GM21723 (cell line): ENCODE data around the gene SPDYE5.
A peak's percentile ranks its signal among the peaks of the same experiment; 100 is the strongest.
"Not testable (repeated sequence)": the region's sequence is repeated elsewhere in the genome, so short reads cannot be mapped to it uniquely, and the experiment has no call there.

Source experiments
- ATAC-seq: cut with Tn5 transposase; IDR thresholded peaks from one replicate; pipeline ENCODE4 v1.9.1; 2021; ENCODE audit warnings: mild to moderate bottlenecking, moderate library complexity; ENCODE audit not compliant: unreplicated experiment

The SPDYE5 gene

GRCh38 chr7:75492020-75492419 is at the start of gene SPDYE5:
TSS of gene SPDYE5 (plus strand) at chr7:75492320. CDS start at chr7:75494048, 1,728 bp downstream.
- ATAC-seq, result not testable (repeated sequence)

- peak; percentile 85 for ATAC-seq
Observed at GRCh38 chr7:75442465-75443111, 49.5 kb upstream of the SPDYE5 start.

GRCh38 chr7:75449946-75450345 is 42.2 kb upstream of the SPDYE5 start:
- ATAC-seq, result not testable (repeated sequence)

- ATAC-seq, result peak; percentile 84
Observed at GRCh38 chr7:75452494-75452955, 39.6 kb upstream of the SPDYE5 start.

GRCh38 chr7:75456403-75456802 is 35.7 kb upstream of the SPDYE5 start:
- ATAC-seq, result not testable (repeated sequence)

- not testable (repeated sequence) for ATAC-seq
Observed at GRCh38 chr7:75458034-75458433, 34.1 kb upstream of the SPDYE5 start.

GRCh38 chr7:75460541-75460940 is 31.6 kb upstream of the SPDYE5 start:
- not testable (repeated sequence) for ATAC-seq

- not testable (repeated sequence) for ATAC-seq
Observed at GRCh38 chr7:75470166-75470565, 22.0 kb upstream of the SPDYE5 start.

GRCh38 chr7:75477457-75477856 is 14.7 kb upstream of the SPDYE5 start:
- not testable (repeated sequence) for ATAC-seq

GRCh38 chr7:75480313-75480712 is 11.8 kb upstream of the SPDYE5 start:
- not testable (repeated sequence) for ATAC-seq

GRCh38 chr7:75485355-75485978 is 6.7 kb upstream of the SPDYE5 start:
- not testable (repeated sequence) for ATAC-seq

GRCh38 chr7:75485979-75486643 is 6.0 kb upstream of the SPDYE5 start, which contains the start of gene POM121C:
TSS of gene POM121C (minus strand) at chr7:75486299. CDS start at chr7:75441496, 44,803 bp downstream.
- ATAC-seq, result peak; percentile 100

- ATAC-seq, result not testable (repeated sequence)
Observed at GRCh38 chr7:75509033-75509432, 16.9 kb downstream of the SPDYE5 start.

- not testable (repeated sequence) for ATAC-seq
Observed at GRCh38 chr7:75518842-75519241, 26.7 kb downstream of the SPDYE5 start.

GRCh38 chr7:75521727-75522126 is 29.6 kb downstream of the SPDYE5 start:
- ATAC-seq, result not testable (repeated sequence)

- ATAC-seq, result peak; percentile 10
Observed at GRCh38 chr7:75527224-75527722, 35.2 kb downstream of the SPDYE5 start.

- ATAC-seq, result no peak
Observed at GRCh38 chr7:75531359-75531821, 39.3 kb downstream of the SPDYE5 start.

- ATAC-seq, result no peak
Observed at GRCh38 chr7:75532639-75533038, 40.5 kb downstream of the SPDYE5 start.

- ATAC-seq, result no peak
Observed at GRCh38 chr7:75533926-75534325, 41.8 kb downstream of the SPDYE5 start.

GRCh38 chr7:75534727-75535307 is 42.7 kb downstream of the SPDYE5 start:
- ATAC-seq, result peak; percentile 84

GRCh38 chr7:75536491-75536890 is 44.4 kb downstream of the SPDYE5 start:
- ATAC-seq, result no peak
